Mesenchymal stem cell (in vitro differentiated cells and primary cell): Measurements from ENCODE around the gene ACTR3. TPM values are rescaled to one million over a fixed set of nuclear protein-coding genes. Genes with fewer than 3 reads are reported as not detected.

Experiments
- DNase-seq: peaks from one replicate; pipeline ENCODE4 v3.0.0-alpha.2; 2013
- H2AFZ ChIP-seq: one replicate; pipeline ENCODE4 v1.6.1; 2013; ENCODE audit warnings: low read depth, mild to moderate bottlenecking, control low read depth, inconsistent platforms, low read length, moderate library complexity
- H2AK5ac ChIP-seq: 2 replicates; pipeline ENCODE4 v1.6.1; 2013; ENCODE audit warnings: low read length, moderate library complexity, mild to moderate bottlenecking, inconsistent platforms; ENCODE audit not compliant: severe bottlenecking
- H2BK120ac ChIP-seq: one replicate; pipeline ENCODE4 v1.6.1; 2013; ENCODE audit warnings: low read depth, mild to moderate bottlenecking, inconsistent platforms, low read length, moderate library complexity
- H2BK12ac ChIP-seq, 2 experiments: one replicate each; pipeline ENCODE4 v1.6.1; 2013; ENCODE audit warnings: inconsistent platforms in 2 of 2, low read length in 2 of 2, mild to moderate bottlenecking in 2 of 2, moderate library complexity in 2 of 2, control low read depth in 1 of 2
- H2BK15ac ChIP-seq: one replicate; pipeline ENCODE4 v1.6.1; 2013; ENCODE audit warnings: mild to moderate bottlenecking, low read depth, inconsistent platforms; ENCODE audit not compliant: poor library complexity, severe bottlenecking
- H2BK5ac ChIP-seq: 2 replicates; pipeline ENCODE4 v1.6.1; 2013; ENCODE audit warnings: low read depth, mild to moderate bottlenecking, low read length, control low read depth, inconsistent platforms; ENCODE audit not compliant: poor library complexity, severe bottlenecking
- H3K14ac ChIP-seq, 2 experiments: one replicate each; pipeline ENCODE4 v1.6.1; 2013; ENCODE audit warnings: inconsistent platforms in 2 of 2, low read length in 2 of 2, control low read depth in 1 of 2, mild to moderate bottlenecking in 1 of 2, moderate library complexity in 1 of 2
- H3K18ac ChIP-seq, 2 experiments: one replicate each; pipeline ENCODE4 v1.6.1; 2013; ENCODE audit warnings: inconsistent platforms in 2 of 2, low read length in 2 of 2, control low read depth in 1 of 2, low read depth in 1 of 2, mild to moderate bottlenecking in 1 of 2
- H3K23ac ChIP-seq, 2 experiments: one replicate each; pipeline ENCODE4 v1.6.1; 2013; ENCODE audit warnings: inconsistent platforms in 2 of 2, low read length in 2 of 2, mild to moderate bottlenecking in 2 of 2, moderate library complexity in 2 of 2, control low read depth in 1 of 2
- H3K27ac ChIP-seq: 2 replicates; pipeline ENCODE4 v1.5.1; 2013; ENCODE audit warnings: mild to moderate bottlenecking, moderate library complexity, low read length, control low read depth, inconsistent platforms; ENCODE audit not compliant: poor library complexity, severe bottlenecking
- H3K27me3 ChIP-seq, 2 experiments: 2 replicates each; pipeline versions ENCODE4 v1.6.1 to v1.7.0; 2013; ENCODE audit warnings: low read length in 2 of 2, mild to moderate bottlenecking in 2 of 2, moderate library complexity in 2 of 2, control low read depth in 1 of 2, inconsistent platforms in 1 of 2; ENCODE audit not compliant: control insufficient read depth in 1 of 2, insufficient read depth in 1 of 2
- H3K36me3 ChIP-seq, 2 experiments: 2 replicates each; pipeline versions ENCODE4 v1.6.1 to v1.7.0; 2013; ENCODE audit warnings: low read length in 2 of 2, control low read depth in 1 of 2, inconsistent platforms in 1 of 2, low read depth in 1 of 2, mild to moderate bottlenecking in 1 of 2; ENCODE audit not compliant: insufficient read depth in 2 of 2, control insufficient read depth in 1 of 2
- H3K4ac ChIP-seq, 2 experiments: one replicate each; pipeline ENCODE4 v1.6.1; 2013; ENCODE audit warnings: inconsistent platforms in 2 of 2, low read length in 2 of 2, mild to moderate bottlenecking in 2 of 2, moderate library complexity in 2 of 2, control low read depth in 1 of 2, low read depth in 1 of 2
- H3K4me1 ChIP-seq: 2 replicates; pipeline ENCODE4 v1.6.1; 2013; ENCODE audit warnings: low read depth, low read length, control low read depth; ENCODE audit not compliant: control insufficient read depth, insufficient read depth
- H3K4me2 ChIP-seq: 2 replicates; pipeline ENCODE4 v1.6.1; 2013; ENCODE audit warnings: low read length, mild to moderate bottlenecking, inconsistent platforms; ENCODE audit not compliant: poor library complexity, severe bottlenecking
- H3K4me3 ChIP-seq, 2 experiments: 2 replicates each; pipeline versions ENCODE4 v1.5.1 to v1.7.0; 2013; ENCODE audit warnings: low read length in 2 of 2, mild to moderate bottlenecking in 2 of 2, control low read depth in 1 of 2, low read depth in 1 of 2; ENCODE audit not compliant: insufficient read depth in 1 of 2
- H3K79me1 ChIP-seq: replicated peaks from 2 replicates; pipeline ENCODE4 v1.6.1; 2013; ENCODE audit warnings: mild to moderate bottlenecking, control low read depth, low read length, inconsistent platforms; ENCODE audit not compliant: poor library complexity, severe bottlenecking
- H3K9ac ChIP-seq: 2 replicates; pipeline ENCODE4 v1.7.0; 2013; ENCODE audit warnings: mild to moderate bottlenecking, low read length, moderate library complexity
- H3K9me3 ChIP-seq: 2 replicates; pipeline ENCODE4 v1.7.0; 2013; ENCODE audit warnings: mild to moderate bottlenecking, low read length; ENCODE audit not compliant: control insufficient read depth
- H4K8ac ChIP-seq: one replicate; pipeline ENCODE4 v1.6.1; 2013; ENCODE audit warnings: inconsistent platforms, mild to moderate bottlenecking, low read length, moderate library complexity
- H4K91ac ChIP-seq: one replicate; pipeline ENCODE4 v1.6.1; 2013; ENCODE audit warnings: mild to moderate bottlenecking, low read length, inconsistent platforms
- WGBS: methylation state at CpG from one replicate; pipeline ENCODE4 v1.1.7; 2013; ENCODE audit warnings: mixed read lengths; 5-methylcytosine and 5-hydroxymethylcytosine counted together
- small RNA-seq: library from polyadenylated mRNA; stranded (forward); fragments of <200 nt; extraction: miRNeasy Mini kit (QIAGEN cat#:217004); gene quantifications from one replicate; pipeline ENCODE3, GENCODE V24; 2013; ENCODE audit warnings: low read depth

ACTR3 gene

GRCh38 chr2:114011713-114012112 is 121.8 kb downstream of the ACTR3 start:
- Histone ChIP-seq H3K79me1 (no peaks in the 10 kb centered on the region), H3K9ac (no peak overlapping the region), H2BK5ac (no peak overlapping the region), H3K36me3 (no peaks in the 10 kb centered on the region), H4K91ac (no peak overlapping the region), H2BK15ac (no peak overlapping the region), H3K4me2 (no peak overlapping the region), H3K27ac (no peak overlapping the region), H3K18ac (no peak overlapping the region), H3K4me1 (no peaks in the 10 kb centered on the region), H3K27me3 (peaks cover 4 to 15% of the 10 kb centered on the region in 2 experiments), H3K9me3 (no peaks in the 10 kb centered on the region), H3K23ac (no peak overlapping the region), H3K4me3 (no peak overlapping the region), H2AFZ (no peak overlapping the region), H2BK120ac (no peak overlapping the region), H3K14ac (no peak overlapping the region), H2AK5ac (no peak overlapping the region), H2BK12ac (no peak overlapping the region), H4K8ac (no peak overlapping the region), H3K4ac (no peak overlapping the region)
- WGBS, result 79% methylated on average over 1 of the region's 4 CpGs
- no peak for DNase-seq

Small RNA genes within 50 kb of the gene (small RNA-seq; reads per million reads assigned to genes)
- gene RF00012, result not detected
